B cell (primary cell): ENCODE data around the gene AGBL4.

ENCODE experiments used
- EZH2 ChIP-seq: IDR thresholded peaks from 2 replicates; pipeline ENCODE4 v1.6.1; 2012; ENCODE audit warnings: borderline replicate concordance, low read depth, mild to moderate bottlenecking, moderate library complexity, low read length; ENCODE audit not compliant: insufficient read depth, poor library complexity, severe bottlenecking
- TF ChIP-seq, protein P1 (sequence below): fragments of 200-600 bp; IDR thresholded peaks from one replicate; pipeline ENCODE4 v1.8.0; 2022; ENCODE audit warnings: antibody characterized with exemption, mild to moderate bottlenecking

GRCh38 chr1:48677306-48678287 is 1346.2 kb downstream of the AGBL4 start:
- TF ChIP-seq, protein P1, sequence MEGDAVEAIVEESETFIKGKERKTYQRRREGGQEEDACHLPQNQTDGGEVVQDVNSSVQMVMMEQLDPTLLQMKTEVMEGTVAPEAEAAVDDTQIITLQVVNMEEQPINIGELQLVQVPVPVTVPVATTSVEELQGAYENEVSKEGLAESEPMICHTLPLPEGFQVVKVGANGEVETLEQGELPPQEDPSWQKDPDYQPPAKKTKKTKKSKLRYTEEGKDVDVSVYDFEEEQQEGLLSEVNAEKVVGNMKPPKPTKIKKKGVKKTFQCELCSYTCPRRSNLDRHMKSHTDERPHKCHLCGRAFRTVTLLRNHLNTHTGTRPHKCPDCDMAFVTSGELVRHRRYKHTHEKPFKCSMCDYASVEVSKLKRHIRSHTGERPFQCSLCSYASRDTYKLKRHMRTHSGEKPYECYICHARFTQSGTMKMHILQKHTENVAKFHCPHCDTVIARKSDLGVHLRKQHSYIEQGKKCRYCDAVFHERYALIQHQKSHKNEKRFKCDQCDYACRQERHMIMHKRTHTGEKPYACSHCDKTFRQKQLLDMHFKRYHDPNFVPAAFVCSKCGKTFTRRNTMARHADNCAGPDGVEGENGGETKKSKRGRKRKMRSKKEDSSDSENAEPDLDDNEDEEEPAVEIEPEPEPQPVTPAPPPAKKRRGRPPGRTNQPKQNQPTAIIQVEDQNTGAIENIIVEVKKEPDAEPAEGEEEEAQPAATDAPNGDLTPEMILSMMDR, result peak; percentile 80
- no peak for TF ChIP-seq EZH2
